H9 (cell line): ENCODE results near the gene WWC2. TPM values are rescaled to one million over a fixed set of nuclear protein-coding genes. Genes with fewer than 3 reads are reported as not detected.

Source experiments
- DNase-seq: peaks from one replicate; pipeline ENCODE4 v3.0.0-alpha.2; 2017
- H2AFZ ChIP-seq: one replicate; pipeline ENCODE4 v1.6.1; 2013; ENCODE audit warnings: mild to moderate bottlenecking, low read length, control low read depth, moderate library complexity
- H2AK5ac ChIP-seq: 2 replicates; pipeline ENCODE4 v1.6.1; 2013; ENCODE audit warnings: low read length, control low read depth, mixed read lengths; ENCODE audit not compliant: insufficient read length
- H2BK120ac ChIP-seq: one replicate; pipeline ENCODE4 v1.6.1; 2013; ENCODE audit warnings: low read depth, mild to moderate bottlenecking, low read length, control low read depth, inconsistent platforms; ENCODE audit not compliant: poor library complexity, severe bottlenecking
- H2BK12ac ChIP-seq: 2 replicates; pipeline ENCODE4 v1.6.1; 2013; ENCODE audit warnings: low read length, control low read depth, mixed read lengths, low read depth; ENCODE audit not compliant: insufficient read length
- H2BK15ac ChIP-seq: 2 replicates; pipeline ENCODE4 v1.6.1; 2013; ENCODE audit warnings: low read depth, low read length, control low read depth
- H2BK20ac ChIP-seq: one replicate; pipeline ENCODE4 v1.6.1; 2013; ENCODE audit warnings: low read depth, mild to moderate bottlenecking, low read length, control low read depth, inconsistent platforms; ENCODE audit not compliant: poor library complexity, severe bottlenecking
- H2BK5ac ChIP-seq: 2 replicates; pipeline ENCODE4 v1.6.1; 2013; ENCODE audit warnings: low read length, control low read depth, mixed read lengths; ENCODE audit not compliant: insufficient read length
- H3K14ac ChIP-seq: 2 replicates; pipeline ENCODE4 v1.6.1; 2013; ENCODE audit warnings: low read length, control low read depth; ENCODE audit not compliant: insufficient read depth
- H3K18ac ChIP-seq: 2 replicates; pipeline ENCODE4 v1.6.1; 2013; ENCODE audit warnings: low read depth, mild to moderate bottlenecking, mixed read lengths, low read length, control low read depth; ENCODE audit not compliant: insufficient read length
- H3K23ac ChIP-seq: 2 replicates; pipeline ENCODE4 v1.6.1; 2013; ENCODE audit warnings: low read length, control low read depth, mixed read lengths, low read depth; ENCODE audit not compliant: insufficient read length
- H3K23me2 ChIP-seq: 2 replicates; pipeline ENCODE4 v1.6.1; 2013; ENCODE audit warnings: low read depth, mild to moderate bottlenecking, mixed read lengths, low read length, control low read depth; ENCODE audit not compliant: insufficient read length, poor library complexity, severe bottlenecking
- H3K27ac ChIP-seq: 2 replicates; pipeline ENCODE4 v1.5.1; 2013; ENCODE audit warnings: low read length, control low read depth, mixed read lengths, low read depth; ENCODE audit not compliant: insufficient read length
- H3K27me3 ChIP-seq: 2 replicates; pipeline ENCODE4 v1.6.1; 2013; ENCODE audit warnings: low read length, control low read depth, inconsistent platforms; ENCODE audit not compliant: insufficient read depth
- H3K4ac ChIP-seq: 2 replicates; pipeline ENCODE4 v1.6.1; 2013; ENCODE audit warnings: low read depth, mild to moderate bottlenecking, control low read depth, inconsistent platforms, low read length, moderate library complexity
- H3K4me1 ChIP-seq: 2 replicates; pipeline ENCODE4 v1.6.1; 2013; ENCODE audit warnings: low read length, control low read depth, inconsistent platforms; ENCODE audit not compliant: insufficient read depth
- H3K4me2 ChIP-seq: 2 replicates; pipeline ENCODE4 v1.6.1; 2013; ENCODE audit warnings: low read length, control low read depth, mixed read lengths; ENCODE audit not compliant: insufficient read length, insufficient read depth
- H3K56ac ChIP-seq: 2 replicates; pipeline ENCODE4 v1.6.1; 2013; ENCODE audit warnings: low read depth, mild to moderate bottlenecking, mixed read lengths, low read length, control low read depth; ENCODE audit not compliant: insufficient read length
- H3K79me1 ChIP-seq: 2 replicates; pipeline ENCODE4 v1.6.1; 2013; ENCODE audit warnings: low read depth, mild to moderate bottlenecking, moderate library complexity, low read length, control low read depth, inconsistent platforms; ENCODE audit not compliant: insufficient read depth, poor library complexity, severe bottlenecking
- H3K79me2 ChIP-seq: 2 replicates; pipeline ENCODE4 v1.6.1; 2013; ENCODE audit warnings: low read length, control low read depth, inconsistent platforms; ENCODE audit not compliant: insufficient read depth
- H3K9ac ChIP-seq: 2 replicates; pipeline ENCODE4 v1.6.1; 2013; ENCODE audit warnings: low read length, control low read depth, mixed read lengths; ENCODE audit not compliant: insufficient read length; ENCODE audit errors: extremely low read depth
- H3K9me3 ChIP-seq: one replicate; pipeline ENCODE4 v1.6.1; 2013; ENCODE audit warnings: low read depth, low read length, inconsistent platforms; ENCODE audit not compliant: control insufficient read depth
- H3T11ph ChIP-seq: one replicate; pipeline ENCODE4 v1.6.1; 2013; ENCODE audit warnings: mild to moderate bottlenecking, low read length, control low read depth, inconsistent platforms
- H4K20me1 ChIP-seq: one replicate; pipeline ENCODE4 v1.6.1; 2013; ENCODE audit not compliant: control insufficient read depth, insufficient read length, insufficient read depth
- H4K5ac ChIP-seq: 2 replicates; pipeline ENCODE4 v1.6.1; 2013; ENCODE audit warnings: low read depth, mild to moderate bottlenecking, mixed read lengths, low read length, control low read depth; ENCODE audit not compliant: insufficient read length
- H4K8ac ChIP-seq: replicated peaks from 2 replicates; pipeline ENCODE4 v1.6.1; 2013; ENCODE audit warnings: low read length, control low read depth, mixed read lengths, low read depth; ENCODE audit not compliant: insufficient read length
- H4K91ac ChIP-seq: 2 replicates; pipeline ENCODE4 v1.6.1; 2013; ENCODE audit warnings: low read depth, mild to moderate bottlenecking, moderate library complexity, mixed read lengths, low read length, control low read depth; ENCODE audit not compliant: insufficient read length
- H3K27ac Mint-ChIP-seq, 3 experiments: 2 replicates in 2 of 3; 3 replicates in 1 of 3; pipeline ENCODE4 v1.8.0; 2020 to 2021; ENCODE audit warnings: mixed read lengths in 3 of 3, mild to moderate bottlenecking in 1 of 3, moderate library complexity in 1 of 3
- H3K27me3 Mint-ChIP-seq: 2 replicates; pipeline ENCODE4 v1.8.0; 2021; ENCODE audit warnings: low read depth, mild to moderate bottlenecking, moderate library complexity, mixed read lengths
- H3K36me3 Mint-ChIP-seq, 3 experiments: 2 replicates in 2 of 3; 3 replicates in 1 of 3; pipeline ENCODE4 v1.8.0; 2020 to 2021; ENCODE audit warnings: low read depth in 3 of 3, mixed read lengths in 3 of 3; ENCODE audit not compliant: insufficient read depth in 1 of 3
- H3K4me1 Mint-ChIP-seq, 2 experiments: 2 replicates each; pipeline ENCODE4 v1.8.0; 2020; ENCODE audit warnings: mixed read lengths in 2 of 2
- H3K4me3 Mint-ChIP-seq, 2 experiments: 2 replicates in 1 of 2; 3 replicates in 1 of 2; pipeline ENCODE4 v1.8.0; 2020 to 2021; ENCODE audit warnings: mild to moderate bottlenecking in 2 of 2, mixed read lengths in 2 of 2, moderate library complexity in 1 of 2
- H3K9me3 Mint-ChIP-seq, 2 experiments: 2 replicates in 1 of 2; 3 replicates in 1 of 2; pipeline ENCODE4 v1.8.0; 2020; ENCODE audit warnings: mild to moderate bottlenecking in 2 of 2, mixed read lengths in 2 of 2, moderate library complexity in 1 of 2
- CTCF ChIP-seq: fragments of 200-600 bp; sonication (generic); conservative IDR thresholded peaks from 3 replicates; pipeline ENCODE4 v1.8.0; 2021; ENCODE audit warnings: antibody characterized with exemption, mild to moderate bottlenecking
- WGBS: extraction: QIAGEN DNeasy Blood & Tissue Kit; methylation state at CpG from one replicate; pipeline ENCODE4 v1.1.7; 2013; ENCODE audit warnings: missing lambda C conversion rate, low lambda C conversion rate, mixed read lengths; ENCODE audit not compliant: insufficient read length; ENCODE audit errors: extremely low coverage; 5-methylcytosine and 5-hydroxymethylcytosine counted together
- total RNA-seq: library from RNA; stranded (reverse); gene quantifications from 2 replicates; pipeline ENCODE4 v1.2.1, GENCODE V29; 2021

The WWC2 gene
- total RNA-seq, 1 experiment from 2014 or later: 106 TPM

DNA sequence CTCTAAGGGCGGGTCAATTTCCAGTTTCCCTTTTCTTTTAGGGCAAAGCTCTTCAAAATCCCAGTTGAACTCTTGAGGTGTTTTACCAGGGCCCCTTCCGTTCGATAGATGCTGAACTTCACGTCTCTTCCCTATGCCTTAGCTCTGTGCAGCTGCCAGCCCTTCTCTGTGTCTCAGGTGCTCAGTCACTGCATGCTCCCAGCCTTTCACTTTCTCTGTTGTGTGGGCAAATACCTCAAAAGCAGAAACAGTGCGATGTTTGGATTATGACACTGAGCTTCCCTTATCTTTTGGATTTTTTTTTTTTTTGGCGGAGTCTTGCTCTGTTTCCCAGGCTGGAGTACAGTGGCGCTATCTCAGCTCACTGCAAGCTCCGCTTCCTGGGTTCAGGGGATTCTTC is 112.5 kb downstream of the WWC2 start:
- H3K27me3 ChIP-seq: no peaks in the 10 kb centered on the region
- no peak overlapping the region for H2BK20ac ChIP-seq
- Mint-ChIP-seq H3K27me3 (no peaks in the 10 kb centered on the region), H3K36me3 (peaks cover 9 to 27% (median 24%) of the 10 kb centered on the region in 3 experiments; a peak in 6 of 7 replicates), H3K4me1 (peaks cover 12 to 15% of the 10 kb centered on the region in 2 experiments), H3K4me3 (no peak overlapping the region), H3K9me3 (no peaks in the 10 kb centered on the region), H3K27ac (peak overlapping the region in 2 of 3 experiments; percentile 68 to 75; a peak in 3 of 7 replicates)
- no peak overlapping the region for H4K5ac ChIP-seq
- no peak overlapping the region for H3K14ac ChIP-seq
- no peak overlapping the region for H3K27ac ChIP-seq
- no peak overlapping the region for H3K23ac ChIP-seq
- H3K56ac ChIP-seq: no peak overlapping the region
- H2BK12ac ChIP-seq: no peak overlapping the region
- no CpG with 5 or more reads among the region's 8 CpGs for WGBS
- no peak overlapping the region for H2BK5ac ChIP-seq
- no peak overlapping the region for H2AFZ ChIP-seq
- TF ChIP-seq CTCF: no peak
- H4K8ac ChIP-seq: no peak overlapping the region
- H2BK120ac ChIP-seq: no peak overlapping the region
- H3K18ac ChIP-seq: no peak overlapping the region
- H2AK5ac ChIP-seq: no peak overlapping the region
- no peaks in the 10 kb centered on the region for H3K79me1 ChIP-seq
- no peak overlapping the region for H2BK15ac ChIP-seq
- H3K9ac ChIP-seq: no peak overlapping the region
- H3K23me2 ChIP-seq: no peaks in the 10 kb centered on the region
- no peaks in the 10 kb centered on the region for H3K9me3 ChIP-seq
- H3K4ac ChIP-seq: no peak overlapping the region
- H4K91ac ChIP-seq: no peak overlapping the region
- no peak for DNase-seq
- no peak overlapping the region for H3T11ph ChIP-seq
- H3K4me1 ChIP-seq: 0 out of 2 replicates have a peak, but pooled peaks cover 5% of the 10 kb centered on the region
- H3K79me2 ChIP-seq: peaks cover 2% of the 10 kb centered on the region; the same call in 1 of the 2 replicates
- H3K4me2 ChIP-seq: no peak overlapping the region
- no peaks in the 10 kb centered on the region for H4K20me1 ChIP-seq
